GM12878 (cell line): ENCODE results near the gene OXT.

Source experiments
- SMAD1 ChIP-seq: fragments of 450-650 bp; IDR thresholded peaks from 2 replicates; pipeline ENCODE4 v1.6.1; 2018; ENCODE audit warnings: mild to moderate bottlenecking, low read depth; ENCODE audit not compliant: partially characterized antibody
- TAF1 ChIP-seq: IDR thresholded peaks from 2 replicates; pipeline ENCODE4 v1.6.1; 2011; ENCODE audit warnings: mild to moderate bottlenecking, low read depth, low read length, borderline replicate concordance
- WRNIP1 ChIP-seq: IDR thresholded peaks from 2 replicates; pipeline ENCODE4 v1.6.1; 2011; ENCODE audit warnings: low read depth, low read length, improper control_type of control experiment, borderline replicate concordance
- TF ChIP-seq, protein P1 (sequence below), 3 experiments: IDR thresholded peaks in 2 of 3; conservative IDR thresholded peaks in 1 of 3; 2 replicates each; pipeline ENCODE4 v1.5.1; 2011; ENCODE audit warnings: low read depth in 3 of 3, low read length in 3 of 3, mild to moderate bottlenecking in 3 of 3, control low read depth in 2 of 3, moderate library complexity in 2 of 3, inconsistent platforms in 1 of 3, mixed read lengths in 1 of 3; ENCODE audit not compliant: control insufficient read depth in 2 of 3, insufficient read depth in 1 of 3; ENCODE audit errors: extremely low read depth in 1 of 3
- TF ChIP-seq, protein P2 (sequence below): fragments of 450-650 bp; IDR thresholded peaks from 2 replicates; pipeline ENCODE4 v1.6.1; 2017; ENCODE audit warnings: mild to moderate bottlenecking

DNA sequence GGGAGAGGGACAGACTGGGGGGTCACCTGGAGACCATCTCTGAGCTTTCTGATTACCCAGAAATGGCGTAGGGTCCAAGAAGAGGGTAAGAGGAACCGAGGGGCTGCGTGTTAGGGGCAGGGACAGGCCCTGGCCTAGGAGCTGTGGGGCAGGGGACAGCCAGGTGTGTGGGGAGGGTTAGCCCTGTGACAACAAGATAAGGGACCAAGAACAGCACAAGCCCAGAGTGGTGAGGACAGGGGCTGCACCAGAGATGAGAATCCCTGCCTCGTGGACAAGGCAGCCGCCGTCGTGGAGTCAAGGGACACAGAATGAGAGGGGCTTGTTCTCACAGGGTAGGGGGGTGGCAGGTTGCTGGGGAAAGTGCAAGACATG lies 13.6 kb downstream of the OXT start:
- TF ChIP-seq, protein P1, sequence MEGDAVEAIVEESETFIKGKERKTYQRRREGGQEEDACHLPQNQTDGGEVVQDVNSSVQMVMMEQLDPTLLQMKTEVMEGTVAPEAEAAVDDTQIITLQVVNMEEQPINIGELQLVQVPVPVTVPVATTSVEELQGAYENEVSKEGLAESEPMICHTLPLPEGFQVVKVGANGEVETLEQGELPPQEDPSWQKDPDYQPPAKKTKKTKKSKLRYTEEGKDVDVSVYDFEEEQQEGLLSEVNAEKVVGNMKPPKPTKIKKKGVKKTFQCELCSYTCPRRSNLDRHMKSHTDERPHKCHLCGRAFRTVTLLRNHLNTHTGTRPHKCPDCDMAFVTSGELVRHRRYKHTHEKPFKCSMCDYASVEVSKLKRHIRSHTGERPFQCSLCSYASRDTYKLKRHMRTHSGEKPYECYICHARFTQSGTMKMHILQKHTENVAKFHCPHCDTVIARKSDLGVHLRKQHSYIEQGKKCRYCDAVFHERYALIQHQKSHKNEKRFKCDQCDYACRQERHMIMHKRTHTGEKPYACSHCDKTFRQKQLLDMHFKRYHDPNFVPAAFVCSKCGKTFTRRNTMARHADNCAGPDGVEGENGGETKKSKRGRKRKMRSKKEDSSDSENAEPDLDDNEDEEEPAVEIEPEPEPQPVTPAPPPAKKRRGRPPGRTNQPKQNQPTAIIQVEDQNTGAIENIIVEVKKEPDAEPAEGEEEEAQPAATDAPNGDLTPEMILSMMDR (IDR thresholded peaks at IDR 0.05 in 2 of 3, conservative IDR thresholded peaks at IDR 0.05 in 1 of 3; ENCODE audit: control insufficient read depth in 2 of 3, extremely low read depth in 1 of 3, insufficient read depth in 1 of 3, low read depth in 3 of 3, low read length in 3 of 3): no peak
- TF ChIP-seq SMAD1 (no peak), TAF1 (no peak), WRNIP1 (no peak)
- TF ChIP-seq, protein P2, sequence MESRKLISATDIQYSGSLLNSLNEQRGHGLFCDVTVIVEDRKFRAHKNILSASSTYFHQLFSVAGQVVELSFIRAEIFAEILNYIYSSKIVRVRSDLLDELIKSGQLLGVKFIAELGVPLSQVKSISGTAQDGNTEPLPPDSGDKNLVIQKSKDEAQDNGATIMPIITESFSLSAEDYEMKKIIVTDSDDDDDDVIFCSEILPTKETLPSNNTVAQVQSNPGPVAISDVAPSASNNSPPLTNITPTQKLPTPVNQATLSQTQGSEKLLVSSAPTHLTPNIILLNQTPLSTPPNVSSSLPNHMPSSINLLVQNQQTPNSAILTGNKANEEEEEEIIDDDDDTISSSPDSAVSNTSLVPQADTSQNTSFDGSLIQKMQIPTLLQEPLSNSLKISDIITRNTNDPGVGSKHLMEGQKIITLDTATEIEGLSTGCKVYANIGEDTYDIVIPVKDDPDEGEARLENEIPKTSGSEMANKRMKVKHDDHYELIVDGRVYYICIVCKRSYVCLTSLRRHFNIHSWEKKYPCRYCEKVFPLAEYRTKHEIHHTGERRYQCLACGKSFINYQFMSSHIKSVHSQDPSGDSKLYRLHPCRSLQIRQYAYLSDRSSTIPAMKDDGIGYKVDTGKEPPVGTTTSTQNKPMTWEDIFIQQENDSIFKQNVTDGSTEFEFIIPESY: no peak
